ENCODE measurements around the gene CYP4F8.

DNA sequence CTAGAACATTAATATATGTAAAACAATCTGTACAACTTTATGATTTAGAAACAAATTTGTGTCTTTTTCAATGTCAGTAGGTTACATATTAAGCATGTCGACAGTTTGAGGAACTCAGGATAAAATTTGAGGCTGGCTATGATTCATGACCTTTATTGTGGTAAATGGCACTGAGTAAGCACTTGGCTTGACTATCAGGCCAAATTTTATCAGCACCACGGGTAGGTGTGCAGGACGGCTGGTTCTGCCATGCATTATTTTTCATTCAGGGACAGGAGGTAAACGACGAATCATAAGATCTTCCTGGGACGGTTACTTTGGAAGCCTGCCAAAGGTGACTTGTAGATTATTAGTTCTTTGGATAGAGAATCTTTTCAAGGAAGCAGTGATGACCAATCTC, 19.9 kb upstream of the CYP4F8 start:
- TF ChIP-seq, protein P1, sequence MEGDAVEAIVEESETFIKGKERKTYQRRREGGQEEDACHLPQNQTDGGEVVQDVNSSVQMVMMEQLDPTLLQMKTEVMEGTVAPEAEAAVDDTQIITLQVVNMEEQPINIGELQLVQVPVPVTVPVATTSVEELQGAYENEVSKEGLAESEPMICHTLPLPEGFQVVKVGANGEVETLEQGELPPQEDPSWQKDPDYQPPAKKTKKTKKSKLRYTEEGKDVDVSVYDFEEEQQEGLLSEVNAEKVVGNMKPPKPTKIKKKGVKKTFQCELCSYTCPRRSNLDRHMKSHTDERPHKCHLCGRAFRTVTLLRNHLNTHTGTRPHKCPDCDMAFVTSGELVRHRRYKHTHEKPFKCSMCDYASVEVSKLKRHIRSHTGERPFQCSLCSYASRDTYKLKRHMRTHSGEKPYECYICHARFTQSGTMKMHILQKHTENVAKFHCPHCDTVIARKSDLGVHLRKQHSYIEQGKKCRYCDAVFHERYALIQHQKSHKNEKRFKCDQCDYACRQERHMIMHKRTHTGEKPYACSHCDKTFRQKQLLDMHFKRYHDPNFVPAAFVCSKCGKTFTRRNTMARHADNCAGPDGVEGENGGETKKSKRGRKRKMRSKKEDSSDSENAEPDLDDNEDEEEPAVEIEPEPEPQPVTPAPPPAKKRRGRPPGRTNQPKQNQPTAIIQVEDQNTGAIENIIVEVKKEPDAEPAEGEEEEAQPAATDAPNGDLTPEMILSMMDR (IDR thresholded peaks at IDR 0.05 in 4 of 5, conservative IDR thresholded peaks at IDR 0.05 in 1 of 5): no peak
- no peak for TF ChIP-seq POLR2A (IDR thresholded peaks at IDR 0.05)

Data from gastrocnemius medialis (tissue), 4 donors.